ENCODE measurements around the gene CDC20. TPM values are rescaled to one million over a fixed set of nuclear protein-coding genes. Genes with fewer than 3 reads are reported as not detected.
A peak's percentile ranks its signal among the peaks of the same experiment; 100 is the strongest.

Gene CDC20
- 156 TPM for polyA plus RNA-seq (2013, experiment 1 of 2)
- 154 TPM for polyA plus RNA-seq (2013, experiment 2 of 2)

GRCh38 chr1:43358746-43359693 lies at the start of gene CDC20:
CDC20 (plus strand) TSS chr1:43358981; CDS start chr1:43359216, 235 bp downstream.
- Histone ChIP-seq H4K8ac (ENCODE audit: low read depth, low read length) (peak within 1 kb of the TSS; percentile 7), H3K36me3 (ENCODE audit: control insufficient read depth, insufficient read depth, low read length) (peaks cover 23% of the 10 kb centered on the region), H3K9ac (ENCODE audit: low read length) (peak within 1 kb of the TSS; percentile 95), H3K4me3 (ENCODE audit: low read length) (peak within 1 kb of the TSS; percentile 92), H3K18ac (ENCODE audit: low read length) (peak within 1 kb of the TSS; percentile 88), H3K27me3 (ENCODE audit: insufficient read depth, low read length, poor library complexity) (no peaks in the 10 kb centered on the region), H3K4me1 (ENCODE audit: control insufficient read depth, low read depth, low read length) (peaks cover 13% of the 10 kb centered on the region), H3K79me2 (ENCODE audit: control insufficient read depth, insufficient read depth, low read length) (peaks cover 26% of the 10 kb centered on the region), H3K79me1 (ENCODE audit: low read length) (peaks cover 20% of the 10 kb centered on the region), H3K4me2 (ENCODE audit: low read length) (peak within 1 kb of the TSS; percentile 26), H2BK15ac (replicated peaks; ENCODE audit: low read depth) (no peak within 1 kb of the TSS), H4K5ac (ENCODE audit: low read length) (no peak within 1 kb of the TSS), H2BK5ac (ENCODE audit: low read length) (peak within 1 kb of the TSS; percentile 66), H2AK5ac (ENCODE audit: low read length) (peak within 1 kb of the TSS; percentile 54), H2BK120ac (ENCODE audit: low read depth, low read length) (no peak within 1 kb of the TSS), H3K23ac (ENCODE audit: low read length) (peak within 1 kb of the TSS; percentile 7), H3K27ac (ENCODE audit: low read depth, low read length) (peak within 1 kb of the TSS; percentile 80), H3K56ac (ENCODE audit: low read length) (peak within 1 kb of the TSS; percentile 96), H3K4ac (ENCODE audit: low read depth, low read length) (peak within 1 kb of the TSS; percentile 74)
- WGBS (ENCODE audit: extremely low coverage, insufficient coverage, low lambda C conversion rate), result no CpG with 5 or more reads among the region's 59 CpGs
- peak; percentile 99 for DNase-seq

DNA sequence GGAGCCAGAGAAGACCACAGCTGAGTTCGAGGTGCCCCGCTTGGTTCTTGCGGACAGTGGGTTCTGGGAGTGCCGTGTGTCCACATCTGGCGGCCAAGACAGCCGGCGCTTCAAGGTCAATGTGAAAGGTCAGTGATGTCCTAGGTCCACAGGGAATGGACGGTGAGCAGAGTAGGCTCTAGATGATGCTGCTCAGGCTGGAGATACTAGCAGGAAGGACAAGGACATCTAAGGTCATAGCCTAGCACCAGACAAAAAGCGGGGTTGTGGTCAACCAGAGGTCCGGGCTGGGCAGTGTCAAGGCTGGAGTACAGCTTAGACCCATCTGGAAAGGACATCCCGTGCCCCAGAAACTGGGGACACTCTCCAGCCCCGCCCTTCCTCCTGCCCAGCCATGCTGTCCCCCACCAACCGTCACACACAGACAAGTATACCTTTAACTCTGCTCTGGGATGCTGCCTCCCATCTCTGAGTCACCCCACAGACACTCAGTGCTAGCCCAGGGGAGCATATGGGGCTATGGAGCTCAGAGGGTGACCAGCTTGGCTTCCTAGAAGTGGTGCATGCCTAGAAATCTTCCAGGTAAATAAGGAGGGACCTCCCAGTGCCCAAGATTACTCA lies 49.3 kb upstream of the CDC20 start:
- H2BK120ac ChIP-seq (ENCODE audit: low read depth, low read length), result no peak overlapping the region
- no peak overlapping the region for H2AK5ac ChIP-seq (ENCODE audit: low read length)
- H3K56ac ChIP-seq (ENCODE audit: low read length), result no peak overlapping the region
- no peak overlapping the region for H4K5ac ChIP-seq (ENCODE audit: low read length)
- H3K4me1 ChIP-seq (ENCODE audit: control insufficient read depth, low read depth, low read length), result no peaks in the 10 kb centered on the region
- no peak for DNase-seq
- H3K23ac ChIP-seq (ENCODE audit: low read length), result no peak overlapping the region
- no peaks in the 10 kb centered on the region for H3K79me2 ChIP-seq (ENCODE audit: control insufficient read depth, insufficient read depth, low read length)
- H3K79me1 ChIP-seq (ENCODE audit: low read length), result no peaks in the 10 kb centered on the region
- no peak overlapping the region for H3K4ac ChIP-seq (ENCODE audit: low read depth, low read length)
- no peak overlapping the region for H3K18ac ChIP-seq (ENCODE audit: low read length)
- H3K9ac ChIP-seq (ENCODE audit: low read length), result no peak overlapping the region
- H2BK5ac ChIP-seq (ENCODE audit: low read length), result no peak overlapping the region
- H3K4me3 ChIP-seq (ENCODE audit: low read length), result no peak overlapping the region
- no peak overlapping the region for H4K8ac ChIP-seq (ENCODE audit: low read depth, low read length)
- no peaks in the 10 kb centered on the region for H3K36me3 ChIP-seq (ENCODE audit: control insufficient read depth, insufficient read depth, low read length)
- H3K4me2 ChIP-seq (ENCODE audit: low read length), result no peak overlapping the region
- H2BK15ac ChIP-seq (replicated peaks; ENCODE audit: low read depth), result no peak overlapping the region
- WGBS (ENCODE audit: extremely low coverage, insufficient coverage, low lambda C conversion rate), result no CpG with 5 or more reads among the region's 13 CpGs
- no peaks in the 10 kb centered on the region for H3K27me3 ChIP-seq (ENCODE audit: insufficient read depth, low read length, poor library complexity)
- H3K27ac ChIP-seq (ENCODE audit: low read depth, low read length), result no peak overlapping the region

GRCh38 chr1:43311521-43311920 lies 47.3 kb upstream of the CDC20 start:
- H2AK5ac ChIP-seq (ENCODE audit: low read length), result no peak overlapping the region
- H2BK5ac ChIP-seq (ENCODE audit: low read length), result no peak overlapping the region
- H4K5ac ChIP-seq (ENCODE audit: low read length), result no peak overlapping the region
- no peak overlapping the region for H3K4me3 ChIP-seq (ENCODE audit: low read length)
- WGBS (ENCODE audit: extremely low coverage, insufficient coverage, low lambda C conversion rate), result no CpG with 5 or more reads among the region's 9 CpGs
- no peaks in the 10 kb centered on the region for H3K4me1 ChIP-seq (ENCODE audit: control insufficient read depth, low read depth, low read length)
- H3K79me1 ChIP-seq (ENCODE audit: low read length), result no peaks in the 10 kb centered on the region
- no peak overlapping the region for H4K8ac ChIP-seq (ENCODE audit: low read depth, low read length)
- no peak overlapping the region for H3K23ac ChIP-seq (ENCODE audit: low read length)
- H3K18ac ChIP-seq (ENCODE audit: low read length), result no peak overlapping the region
- DNase-seq, result no peak
- no peak overlapping the region for H3K56ac ChIP-seq (ENCODE audit: low read length)
- no peak overlapping the region for H3K4me2 ChIP-seq (ENCODE audit: low read length)
- no peaks in the 10 kb centered on the region for H3K27me3 ChIP-seq (ENCODE audit: insufficient read depth, low read length, poor library complexity)
- H3K79me2 ChIP-seq (ENCODE audit: control insufficient read depth, insufficient read depth, low read length), result no peaks in the 10 kb centered on the region
- no peak overlapping the region for H2BK120ac ChIP-seq (ENCODE audit: low read depth, low read length)
- no peak overlapping the region for H3K9ac ChIP-seq (ENCODE audit: low read length)
- no peak overlapping the region for H3K27ac ChIP-seq (ENCODE audit: low read depth, low read length)
- H3K4ac ChIP-seq (ENCODE audit: low read depth, low read length), result no peak overlapping the region
- H3K36me3 ChIP-seq (ENCODE audit: control insufficient read depth, insufficient read depth, low read length), result no peaks in the 10 kb centered on the region
- no peak overlapping the region for H2BK15ac ChIP-seq (replicated peaks; ENCODE audit: low read depth)

DNA sequence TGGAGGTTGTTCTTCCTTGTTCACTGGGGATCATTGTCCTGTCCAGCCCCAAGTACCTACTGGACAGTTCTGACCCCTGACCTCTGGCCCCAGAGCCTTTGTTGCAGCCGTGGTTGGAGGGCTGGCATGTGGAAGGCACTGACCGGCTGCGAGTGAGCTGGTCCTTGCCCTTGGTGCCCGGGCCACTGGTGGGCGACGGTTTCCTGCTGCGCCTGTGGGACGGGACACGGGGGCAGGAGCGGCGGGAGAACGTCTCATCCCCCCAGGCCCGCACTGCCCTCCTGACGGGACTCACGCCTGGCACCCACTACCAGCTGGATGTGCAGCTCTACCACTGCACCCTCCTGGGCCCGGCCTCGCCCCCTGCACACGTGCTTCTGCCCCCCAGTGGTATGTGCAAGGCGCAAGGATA lies 46.6 kb upstream of the CDC20 start:
- no peak overlapping the region for H3K23ac ChIP-seq (ENCODE audit: low read length)
- no peak overlapping the region for H3K27ac ChIP-seq (ENCODE audit: low read depth, low read length)
- no peak overlapping the region for H2BK5ac ChIP-seq (ENCODE audit: low read length)
- no peak overlapping the region for H3K9ac ChIP-seq (ENCODE audit: low read length)
- no peak overlapping the region for H3K4me3 ChIP-seq (ENCODE audit: low read length)
- H3K79me1 ChIP-seq (ENCODE audit: low read length), result no peaks in the 10 kb centered on the region
- H3K4me2 ChIP-seq (ENCODE audit: low read length), result no peak overlapping the region
- H2AK5ac ChIP-seq (ENCODE audit: low read length), result no peak overlapping the region
- no peak overlapping the region for H2BK120ac ChIP-seq (ENCODE audit: low read depth, low read length)
- H3K27me3 ChIP-seq (ENCODE audit: insufficient read depth, low read length, poor library complexity), result no peaks in the 10 kb centered on the region
- no peak overlapping the region for H3K4ac ChIP-seq (ENCODE audit: low read depth, low read length)
- no peak for DNase-seq
- H3K18ac ChIP-seq (ENCODE audit: low read length), result no peak overlapping the region
- no peaks in the 10 kb centered on the region for H3K79me2 ChIP-seq (ENCODE audit: control insufficient read depth, insufficient read depth, low read length)
- H3K4me1 ChIP-seq (ENCODE audit: control insufficient read depth, low read depth, low read length), result no peaks in the 10 kb centered on the region
- H4K5ac ChIP-seq (ENCODE audit: low read length), result no peak overlapping the region
- no peak overlapping the region for H3K56ac ChIP-seq (ENCODE audit: low read length)
- no CpG with 5 or more reads among the region's 19 CpGs for WGBS (ENCODE audit: extremely low coverage, insufficient coverage, low lambda C conversion rate)
- no peak overlapping the region for H4K8ac ChIP-seq (ENCODE audit: low read depth, low read length)
- H2BK15ac ChIP-seq (replicated peaks; ENCODE audit: low read depth), result no peak overlapping the region
- H3K36me3 ChIP-seq (ENCODE audit: control insufficient read depth, insufficient read depth, low read length), result no peaks in the 10 kb centered on the region

DNA sequence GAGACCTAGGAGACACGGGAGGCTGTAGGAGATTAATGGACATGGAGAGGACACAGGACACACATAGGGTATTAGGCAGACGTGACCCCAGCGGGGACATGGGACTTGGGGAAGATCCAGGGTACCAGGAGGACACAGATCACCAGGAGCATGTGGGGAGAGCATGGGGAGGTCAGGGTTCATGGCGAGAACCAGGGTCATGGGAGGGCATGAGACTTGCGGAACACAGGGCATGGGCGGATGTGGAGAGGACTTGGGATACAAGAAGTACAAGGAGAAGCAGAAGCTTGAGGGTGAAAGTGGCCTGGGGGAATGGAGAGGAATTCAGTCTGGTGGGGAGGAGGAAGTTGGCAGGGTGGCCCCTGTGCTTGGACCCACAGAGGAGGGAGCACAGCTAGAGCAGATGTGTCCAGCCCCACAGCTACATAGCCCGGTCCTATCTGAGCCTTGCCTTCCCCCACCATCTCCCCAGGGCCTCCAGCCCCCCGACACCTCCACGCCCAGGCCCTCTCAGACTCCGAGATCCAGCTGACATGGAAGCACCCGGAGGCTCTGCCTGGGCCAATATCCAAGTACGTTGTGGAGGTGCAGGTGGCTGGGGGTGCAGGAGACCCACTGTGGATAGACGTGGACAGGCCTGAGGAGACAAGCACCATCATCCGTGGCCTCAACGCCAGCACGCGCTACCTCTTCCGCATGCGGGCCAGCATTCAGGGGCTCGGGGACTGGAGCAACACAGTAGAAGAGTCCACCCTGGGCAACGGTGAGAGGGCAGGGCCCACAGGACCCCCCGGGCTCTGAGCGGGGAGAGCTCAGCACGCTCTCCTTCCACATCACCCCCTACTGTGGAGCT lies 45.9 kb upstream of the CDC20 start:
- Histone ChIP-seq H2BK120ac (ENCODE audit: low read depth, low read length) (no peak overlapping the region), H4K8ac (ENCODE audit: low read depth, low read length) (no peak overlapping the region), H3K18ac (ENCODE audit: low read length) (no peak overlapping the region), H3K4me3 (ENCODE audit: low read length) (no peak overlapping the region), H3K4me1 (ENCODE audit: control insufficient read depth, low read depth, low read length) (no peaks in the 10 kb centered on the region), H3K27ac (ENCODE audit: low read depth, low read length) (no peak overlapping the region), H2BK5ac (ENCODE audit: low read length) (no peak overlapping the region), H3K56ac (ENCODE audit: low read length) (no peak overlapping the region), H2BK15ac (replicated peaks; ENCODE audit: low read depth) (no peak overlapping the region), H3K36me3 (ENCODE audit: control insufficient read depth, insufficient read depth, low read length) (no peaks in the 10 kb centered on the region), H2AK5ac (ENCODE audit: low read length) (no peak overlapping the region), H3K79me2 (ENCODE audit: control insufficient read depth, insufficient read depth, low read length) (no peaks in the 10 kb centered on the region), H4K5ac (ENCODE audit: low read length) (no peak overlapping the region), H3K27me3 (ENCODE audit: insufficient read depth, low read length, poor library complexity) (no peaks in the 10 kb centered on the region), H3K79me1 (ENCODE audit: low read length) (no peaks in the 10 kb centered on the region), H3K4me2 (ENCODE audit: low read length) (no peak overlapping the region), H3K23ac (ENCODE audit: low read length) (no peak overlapping the region), H3K4ac (ENCODE audit: low read depth, low read length) (no peak overlapping the region), H3K9ac (ENCODE audit: low read length) (no peak overlapping the region)
- no CpG with 5 or more reads among the region's 24 CpGs for WGBS (ENCODE audit: extremely low coverage, insufficient coverage, low lambda C conversion rate)
- DNase-seq, result no peak

Data from mesendoderm (in vitro differentiated cells).